Measurements from ENCODE around the gene MSI2. TPM values are rescaled to one million over a fixed set of nuclear protein-coding genes. Genes with fewer than 3 reads are reported as not detected.

Gene MSI2
- total RNA-seq, 1 donor: 12.6 TPM

GRCh38 chr17:57259817-57260216, 3.5 kb downstream of the MSI2 start:
- H3K4me3 ChIP-seq (ENCODE audit: low read depth, low read length): no peak overlapping the region
- DNase-seq (ENCODE audit: low read depth): no peak
- TF ChIP-seq CTCF (IDR thresholded peaks at IDR 0.05; ENCODE audit: insufficient read depth, low read length): no peak

- no peak for TF ChIP-seq CTCF (IDR thresholded peaks at IDR 0.05; ENCODE audit: insufficient read depth, low read length)
- DNase-seq (ENCODE audit: low read depth): no peak
- no peak overlapping the region for H3K4me3 ChIP-seq (ENCODE audit: low read depth, low read length)
Observed at GRCh38 chr17:57260325-57261083, 4.2 kb downstream of the MSI2 start.

DNA sequence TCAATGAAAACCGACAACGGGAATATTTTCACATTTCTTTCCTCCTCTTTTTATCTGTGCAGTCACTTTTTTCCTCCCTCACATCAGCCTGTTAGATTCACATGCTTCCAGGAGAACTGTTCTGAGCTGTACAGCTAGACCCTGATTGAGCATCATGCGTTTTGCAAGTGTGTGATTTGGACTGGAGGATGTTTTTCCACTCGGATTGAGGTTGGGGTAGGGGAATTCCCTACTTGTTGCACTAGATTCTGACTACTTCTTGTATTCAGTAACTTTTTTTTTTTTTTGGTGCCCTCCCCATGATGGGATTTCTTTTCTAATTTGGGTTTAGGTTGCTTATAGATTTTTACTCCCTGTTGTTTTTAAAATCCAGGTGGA, 4.8 kb downstream of the MSI2 start:
- DNase-seq (ENCODE audit: low read depth): no peak
- no peak overlapping the region for H3K4me3 ChIP-seq (ENCODE audit: low read depth, low read length)
- TF ChIP-seq CTCF (IDR thresholded peaks at IDR 0.05; ENCODE audit: insufficient read depth, low read length): no peak

DNA sequence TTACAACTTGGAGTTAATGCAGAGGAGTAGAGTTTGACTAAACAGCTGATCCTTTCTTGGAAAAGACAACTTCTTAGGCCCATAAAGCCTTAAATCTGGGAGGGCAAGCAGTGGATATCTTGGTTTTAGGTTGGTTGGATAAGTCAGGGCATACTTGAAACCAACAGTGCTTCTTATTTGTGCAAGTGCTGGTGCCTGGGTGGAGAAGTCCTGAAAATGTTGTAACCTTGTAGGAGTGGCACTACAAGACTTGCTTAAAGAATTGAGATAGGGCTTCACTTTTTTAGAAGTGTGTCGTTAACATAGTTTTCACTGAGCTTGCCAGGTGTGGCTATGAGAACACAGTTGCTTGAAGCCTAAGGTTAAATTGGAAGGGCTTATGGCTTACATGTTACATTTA, 6.2 kb downstream of the MSI2 start:
- TF ChIP-seq CTCF (IDR thresholded peaks at IDR 0.05; ENCODE audit: insufficient read depth, low read length): no peak
- no peak overlapping the region for H3K4me3 ChIP-seq (ENCODE audit: low read depth, low read length)
- DNase-seq (ENCODE audit: low read depth): no peak

DNA sequence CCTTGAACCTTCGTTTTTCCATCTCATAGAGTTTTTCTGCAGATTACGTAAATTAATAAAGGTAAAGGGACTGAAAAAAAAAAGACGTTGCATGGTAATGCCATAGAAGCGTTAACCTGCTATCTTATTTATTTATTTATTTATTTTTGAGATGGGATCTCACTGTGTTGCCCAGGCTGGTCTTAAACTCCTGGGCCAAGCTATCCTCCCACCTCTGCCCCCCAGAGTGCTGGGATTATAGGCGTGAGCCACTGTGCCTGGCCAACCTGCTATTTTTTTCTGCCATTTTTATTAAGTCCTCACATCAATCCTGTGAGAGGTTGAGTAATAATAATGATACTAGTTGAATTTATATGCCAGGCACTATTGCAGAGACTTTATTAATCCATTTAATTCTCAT, 7.9 kb downstream of the MSI2 start:
- no peak for TF ChIP-seq CTCF (IDR thresholded peaks at IDR 0.05; ENCODE audit: insufficient read depth, low read length)
- no peak overlapping the region for H3K4me3 ChIP-seq (ENCODE audit: low read depth, low read length)
- no peak for DNase-seq (ENCODE audit: low read depth)

DNA sequence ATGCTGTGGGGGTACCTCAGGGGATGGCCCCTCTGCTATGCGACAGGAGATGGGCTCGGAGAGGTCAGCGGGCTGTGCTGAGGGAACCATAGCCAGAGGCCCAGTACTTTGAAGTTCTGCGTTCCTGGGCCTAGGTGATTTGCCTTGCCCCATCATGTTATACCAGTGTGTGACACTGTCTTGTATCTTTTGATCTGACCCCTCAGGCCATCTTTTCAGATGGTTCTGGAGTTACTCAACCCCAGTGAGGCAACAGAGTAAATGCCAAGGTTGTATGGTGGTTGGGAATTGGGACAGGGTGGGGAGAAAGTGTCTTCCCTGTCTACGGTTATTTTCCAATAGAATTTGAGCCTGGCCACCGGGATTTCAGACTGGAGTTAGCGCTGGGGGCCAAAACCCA, 8.5 kb downstream of the MSI2 start:
- DNase-seq (ENCODE audit: low read depth): no peak
- no peak for TF ChIP-seq CTCF (IDR thresholded peaks at IDR 0.05; ENCODE audit: insufficient read depth, low read length)
- H3K4me3 ChIP-seq (ENCODE audit: low read depth, low read length): no peak overlapping the region

DNA sequence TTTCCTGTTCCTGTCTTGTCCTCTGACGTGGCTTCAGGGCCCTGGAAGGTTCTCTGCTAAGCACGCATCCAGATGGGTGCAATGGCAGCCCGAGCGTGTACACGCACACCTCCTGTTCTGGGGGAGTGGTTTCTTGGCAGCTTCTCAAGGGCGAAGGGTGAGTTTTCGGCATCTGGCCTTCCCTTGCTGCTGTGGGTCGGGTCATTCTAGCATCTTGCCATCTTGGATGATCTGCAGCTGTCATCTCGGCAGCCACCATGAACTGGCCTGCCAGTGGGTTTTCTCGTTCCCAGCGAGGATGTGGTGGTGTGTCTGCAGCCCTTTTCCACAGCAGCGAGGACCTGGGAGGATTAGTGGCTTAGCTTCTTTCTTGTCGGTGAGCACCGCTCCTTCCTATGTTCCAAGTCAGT, 10.6 kb downstream of the MSI2 start:
- H3K4me3 ChIP-seq (ENCODE audit: low read depth, low read length): no peak overlapping the region
- no peak for TF ChIP-seq CTCF (IDR thresholded peaks at IDR 0.05; ENCODE audit: insufficient read depth, low read length)
- no peak for DNase-seq (ENCODE audit: low read depth)

Measured in fibroblast of the aortic adventitia (primary cell).